Cardiac muscle cell (in vitro differentiated cells and primary cell): ENCODE results near the gene SQSTM1. TPM values are rescaled to one million over a fixed set of nuclear protein-coding genes. Genes with fewer than 3 reads are reported as not detected.

Source experiments
- DNase-seq, 2 donors: peaks; one replicate each; pipeline versions ENCODE4 v3.0.0 to v3.0.0-alpha.2; 2010 to 2017; ENCODE audit warnings: low read depth in 1 of 2, low spot score in 1 of 2
- H3K27ac ChIP-seq: fragments of 200-600 bp; sonication (generic); 2 replicates; pipeline ENCODE4 v1.5.1; 2016
- H3K27me3 ChIP-seq: fragments of 200-600 bp; sonication (generic); 2 replicates; pipeline ENCODE4 v1.6.0; 2016; ENCODE audit warnings: control low read depth
- H3K36me3 ChIP-seq: fragments of 200-600 bp; sonication (generic); 2 replicates; pipeline ENCODE4 v1.5.1; 2016; ENCODE audit warnings: control low read depth
- H3K4me1 ChIP-seq: fragments of 200-600 bp; sonication (generic); 2 replicates; pipeline ENCODE4 v1.8.1; 2017; ENCODE audit warnings: low read depth, mild to moderate bottlenecking, mixed run types
- H3K4me3 ChIP-seq: fragments of 200-600 bp; sonication (generic); 2 replicates; pipeline ENCODE4 v1.5.1; 2016; ENCODE audit warnings: mild to moderate bottlenecking
- H3K9me3 ChIP-seq: fragments of 200-600 bp; sonication (generic); 2 replicates; pipeline ENCODE4 v1.5.1; 2017; ENCODE audit warnings: low read depth, mild to moderate bottlenecking, control low read depth
- CTCF ChIP-seq: IDR thresholded peaks from 2 replicates; pipeline ENCODE4 v1.5.1; 2012; ENCODE audit warnings: low read depth, mild to moderate bottlenecking, low read length
- polyA plus RNA-seq: library from polyadenylated mRNA; unstranded; fragments of >200 nt; fragmentation: Nextera tagmentation; extraction: Ambion mirVana; gene quantifications from 2 replicates; pipeline ENCODE4 v1.2.1, GENCODE V29; 2016
- total RNA-seq: library from RNA; depleted of rRNA; stranded (reverse); fragments of >200 nt; gene quantifications from 2 replicates; pipeline ENCODE4 v1.2.3, GENCODE V29; 2016

SQSTM1 gene
- total and polyA plus RNA-seq, 2 experiments from 2014 or later: 110 to 144 TPM

DNA sequence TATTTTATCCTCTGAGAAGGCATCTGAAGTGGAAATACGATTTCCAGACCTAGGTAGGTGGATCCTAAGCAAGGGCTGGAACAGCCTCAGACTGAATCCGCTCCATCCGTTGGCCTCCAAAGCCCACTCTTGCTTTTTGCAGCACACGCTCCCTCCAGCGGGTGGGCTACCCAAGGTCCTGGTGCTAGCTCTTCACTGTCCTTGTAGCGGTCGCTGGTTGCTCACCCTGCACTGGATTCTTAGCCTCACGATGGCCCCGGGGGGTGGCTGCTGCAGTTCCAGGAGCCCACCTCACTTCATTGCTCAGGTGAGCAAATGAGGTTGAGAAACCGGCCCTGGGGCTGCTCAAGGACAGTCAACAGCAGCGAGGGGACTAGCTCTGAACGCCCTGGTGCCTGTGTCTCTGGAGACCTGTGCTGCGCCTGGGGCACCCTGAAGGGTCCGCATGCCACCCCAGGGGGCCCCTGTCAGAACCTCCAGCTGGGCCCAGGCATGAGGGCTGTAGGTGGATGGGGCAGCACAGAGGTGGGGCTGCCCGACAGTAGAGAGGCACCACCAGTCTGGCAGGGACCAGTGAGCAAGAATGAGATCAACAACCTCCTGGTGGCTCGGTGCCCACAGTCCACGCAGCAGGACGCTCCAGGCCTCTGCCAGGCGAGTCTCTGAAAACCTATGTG lies 18.4 kb upstream of the SQSTM1 start:
- no peak for TF ChIP-seq CTCF
- H3K27me3 ChIP-seq: no peaks in the 10 kb centered on the region

DNA sequence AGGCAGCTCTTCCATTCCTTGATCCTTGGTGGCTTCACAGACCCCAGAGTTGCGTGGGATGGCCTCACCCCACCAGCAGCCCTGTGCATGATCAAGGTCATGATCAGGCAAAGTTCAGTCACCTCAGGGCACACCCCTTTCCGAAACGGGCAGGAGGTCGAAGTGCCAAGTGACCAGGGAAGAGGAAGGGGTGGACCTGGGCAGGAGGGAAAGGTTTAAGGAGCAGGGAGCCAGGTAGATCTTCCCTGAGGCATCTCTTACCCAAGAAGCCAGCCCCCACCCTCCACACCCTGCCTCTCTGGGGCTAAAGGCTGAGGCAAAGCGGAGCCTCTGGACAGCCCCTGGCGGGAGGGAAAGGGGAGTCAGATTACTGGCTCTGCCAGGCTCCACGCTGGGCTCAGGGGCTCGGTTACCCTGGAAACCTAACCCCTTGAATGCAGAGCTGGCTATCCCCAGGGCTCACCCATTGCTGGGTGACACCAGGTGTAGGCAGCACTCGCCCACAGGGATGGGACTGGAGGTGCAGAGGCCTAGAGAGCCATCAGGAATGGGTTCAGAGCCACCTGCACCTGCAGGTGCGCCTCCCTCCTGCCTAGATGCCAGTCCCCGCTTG lies 17.6 kb upstream of the SQSTM1 start:
- no peak for TF ChIP-seq CTCF
- no peaks in the 10 kb centered on the region for H3K27me3 ChIP-seq
- no peak overlapping the region for H3K27ac ChIP-seq
- peaks cover 22% of the 10 kb centered on the region for H3K4me1 ChIP-seq
- peaks cover 7% of the 10 kb centered on the region for H3K36me3 ChIP-seq
- DNase-seq: no peak
- no peaks in the 10 kb centered on the region for H3K9me3 ChIP-seq
- no peak overlapping the region for H3K4me3 ChIP-seq

More for the DNA sequence above, 18.4 kb upstream of the SQSTM1 start:
- peaks cover 7% of the 10 kb centered on the region for H3K36me3 ChIP-seq
- no peak overlapping the region for H3K27ac ChIP-seq
- peaks cover 22% of the 10 kb centered on the region for H3K4me1 ChIP-seq
- DNase-seq: no peak
- H3K4me3 ChIP-seq: no peak overlapping the region
- H3K9me3 ChIP-seq: no peaks in the 10 kb centered on the region

DNA sequence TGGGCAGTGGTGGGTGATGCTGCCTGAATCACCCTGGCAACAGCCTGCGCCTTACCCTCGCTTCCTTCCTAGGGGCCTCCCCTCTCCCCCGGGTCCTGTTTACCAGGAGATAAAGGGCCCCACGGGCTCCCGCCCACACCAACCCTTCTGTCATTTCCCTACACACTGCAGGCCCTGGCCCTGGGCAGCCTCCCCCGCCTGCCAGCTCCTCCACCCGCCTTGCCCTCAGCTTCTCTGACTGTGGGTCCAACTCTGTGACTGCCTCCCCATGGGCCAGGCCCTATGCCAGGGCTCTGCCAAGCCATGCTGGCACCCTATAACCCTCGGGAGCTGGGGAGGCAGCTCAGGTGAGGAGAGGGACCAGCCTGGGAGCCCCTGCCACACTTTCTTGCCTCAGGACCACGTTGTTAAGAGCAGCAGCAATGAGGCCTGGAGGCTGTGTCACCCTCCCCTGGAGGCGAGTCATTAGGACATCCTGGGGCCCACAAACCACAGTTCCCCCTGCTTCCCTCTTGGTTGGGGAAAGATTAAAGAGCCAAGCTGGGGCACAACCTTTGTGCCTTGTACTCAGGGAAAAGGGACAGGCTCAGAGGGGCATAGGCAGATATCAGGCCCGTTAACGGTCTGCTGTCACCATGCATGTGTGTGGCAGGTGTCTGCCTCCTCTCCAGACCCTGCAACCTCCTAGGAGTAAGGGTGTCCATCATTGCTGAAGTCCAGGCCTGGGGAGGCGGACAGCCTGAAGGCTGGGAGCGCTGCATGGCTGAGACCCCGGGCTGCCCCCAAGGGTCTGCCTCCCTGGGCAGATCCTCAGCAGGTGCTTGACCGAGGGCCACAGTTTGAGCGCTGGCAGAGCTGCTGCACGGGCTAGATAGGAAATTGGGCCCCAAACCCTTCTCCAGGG lies 16.8 kb upstream of the SQSTM1 start:
- Histone ChIP-seq H3K27ac (no peak overlapping the region), H3K36me3 (peaks cover 4% of the 10 kb centered on the region), H3K27me3 (no peaks in the 10 kb centered on the region), H3K4me3 (no peak overlapping the region), H3K4me1 (peaks cover 22% of the 10 kb centered on the region), H3K9me3 (no peaks in the 10 kb centered on the region)
- DNase-seq: no peak
- no peak for TF ChIP-seq CTCF

DNA sequence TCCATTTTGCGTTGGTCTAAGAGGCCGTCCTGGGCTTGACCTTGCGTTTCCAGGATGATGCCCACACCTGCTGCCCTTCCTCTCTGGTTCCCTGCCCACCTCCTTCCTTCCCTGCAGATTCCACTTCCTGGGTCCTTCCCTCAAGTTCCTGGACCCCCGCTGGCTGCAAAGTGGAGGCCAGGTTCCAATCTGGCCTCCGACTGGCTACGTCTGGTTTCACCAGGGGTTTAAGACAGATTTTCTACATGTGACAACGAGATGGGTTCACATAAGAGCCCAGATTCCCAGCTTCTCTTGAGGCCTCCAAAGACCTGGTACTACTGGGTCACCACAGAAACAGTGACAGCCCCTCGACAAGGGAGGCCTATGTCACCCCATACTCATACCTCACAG lies 16.2 kb upstream of the SQSTM1 start:
- Histone ChIP-seq H3K36me3 (no peaks in the 10 kb centered on the region), H3K9me3 (no peaks in the 10 kb centered on the region), H3K4me3 (no peak overlapping the region), H3K27ac (no peak overlapping the region), H3K27me3 (no peaks in the 10 kb centered on the region), H3K4me1 (peaks cover 22% of the 10 kb centered on the region)
- no peak for TF ChIP-seq CTCF
- DNase-seq: no peak

GRCh38 chr5:179805070-179805528 lies 15.6 kb upstream of the SQSTM1 start:
- TF ChIP-seq CTCF: no peak
- H3K4me1 ChIP-seq: peaks cover 22% of the 10 kb centered on the region
- no peaks in the 10 kb centered on the region for H3K27me3 ChIP-seq
- no peaks in the 10 kb centered on the region for H3K36me3 ChIP-seq
- no peaks in the 10 kb centered on the region for H3K9me3 ChIP-seq
- peak overlapping the region; percentile 98 for H3K4me3 ChIP-seq
- no peak overlapping the region for H3K27ac ChIP-seq
- DNase-seq: no peak
